Thyroid gland (tissue), 4 donors: Measurements from ENCODE around the gene GPR87. TPM values are rescaled to one million over a fixed set of nuclear protein-coding genes. Genes with fewer than 3 reads are reported as not detected.
A peak's percentile ranks its signal among the peaks of the same experiment; 100 is the strongest.

Experiments used
- DNase-seq, 2 donors: peaks; one replicate each; pipeline ENCODE4 v3.0.0-alpha.2; 2019
- H3K27ac ChIP-seq, 3 donors: fragments of 200-600 bp; sonication (generic); 1 replicate in 2 of 3; 2 replicates in 1 of 3; pipeline ENCODE4 v1.5.1; 2016 to 2019; ENCODE audit warnings: mild to moderate bottlenecking in 1 of 3, moderate library complexity in 1 of 3
- H3K27me3 ChIP-seq: fragments of 200-600 bp; sonication (generic); one replicate; pipeline ENCODE4 v1.5.1; 2019
- H3K36me3 ChIP-seq, 2 donors: fragments of 200-600 bp; sonication (generic); one replicate each; pipeline ENCODE4 v1.5.1; 2016 to 2019
- H3K4me1 ChIP-seq, 2 donors: fragments of 200-600 bp; sonication (generic); one replicate each; pipeline ENCODE4 v1.5.1; 2017 to 2019
- H3K4me3 ChIP-seq, 3 donors: fragments of 200-600 bp; sonication (generic); replicated peaks in 1 of 3; 1 replicate in 2 of 3; 2 replicates in 1 of 3; pipeline ENCODE4 v1.5.1; 2016; ENCODE audit warnings: mild to moderate bottlenecking in 1 of 3
- H3K9me3 ChIP-seq: fragments of 200-600 bp; sonication (generic); one replicate; pipeline ENCODE4 v1.5.1; 2017
- POLR2A ChIP-seq, 2 donors: fragments of 450-650 bp; IDR thresholded peaks; one replicate each; pipeline ENCODE4 v1.6.1; 2017; ENCODE audit warnings: antibody characterized with exemption in 2 of 2, mild to moderate bottlenecking in 2 of 2, moderate library complexity in 1 of 2
- WGBS, 2 donors: methylation state at CpG; one replicate each; pipeline ENCODE4 v1.1.5; 2017; 5-methylcytosine and 5-hydroxymethylcytosine counted together
- intact Hi-C: fragments of 100-400 bp; cut with DNase I; formaldehyde crosslinking; loops from one replicate; pipeline ENCODE4 v1.15.1; 2023
- total RNA-seq, 4 donors: library from RNA; depleted of rRNA; stranded (reverse); fragments of >200 nt; gene quantifications; one replicate each; pipeline ENCODE4 v1.2.3, GENCODE V29; 2016
- TF ChIP-seq, protein P1 (sequence below), 6 experiments: fragments of 200-600 bp in 3 of 6; fragments of 450-650 bp in 3 of 6; sonication (generic) in 3 of 6; IDR thresholded peaks; one replicate each; pipeline ENCODE4 v1.5.1; 2016 to 2019; ENCODE audit warnings: antibody characterized with exemption in 6 of 6, mild to moderate bottlenecking in 2 of 6, inconsistent platforms in 1 of 6, moderate library complexity in 1 of 6

Gene GPR87
- total RNA-seq, 4 donors from 2014 or later, result not detected

DNA sequence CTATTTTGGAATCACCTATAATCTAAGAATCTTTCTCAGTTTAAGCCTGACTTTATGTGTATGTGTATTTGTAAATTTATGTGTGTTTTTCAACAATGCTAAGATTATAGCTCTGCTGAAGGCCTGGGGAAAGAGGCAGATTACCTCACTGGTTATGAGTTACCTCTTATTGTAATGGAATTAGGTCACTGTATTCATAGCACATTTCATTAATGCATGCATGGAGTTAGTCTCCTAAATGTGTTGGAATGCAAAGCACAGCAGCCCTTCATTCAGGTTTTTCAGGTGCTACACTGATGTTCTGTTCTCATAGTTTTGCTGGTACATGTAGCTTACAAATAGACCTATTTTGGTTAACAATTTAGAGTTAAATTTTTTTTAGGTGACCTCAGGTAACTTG lies 9.5 kb downstream of the GPR87 start:
- Histone ChIP-seq H3K27me3 (no peaks in the 10 kb centered on the region), H3K4me1 (peaks cover 0 to 7% of the 10 kb centered on the region in 2 donors), H3K36me3 (no peaks in the 10 kb centered on the region), H3K27ac (no peak overlapping the region), H3K9me3 (no peaks in the 10 kb centered on the region), H3K4me3 (no peak overlapping the region)
- intact Hi-C loops, result no loop called here
- TF ChIP-seq POLR2A (IDR thresholded peaks at IDR 0.05), result no peak
- TF ChIP-seq, protein P1, sequence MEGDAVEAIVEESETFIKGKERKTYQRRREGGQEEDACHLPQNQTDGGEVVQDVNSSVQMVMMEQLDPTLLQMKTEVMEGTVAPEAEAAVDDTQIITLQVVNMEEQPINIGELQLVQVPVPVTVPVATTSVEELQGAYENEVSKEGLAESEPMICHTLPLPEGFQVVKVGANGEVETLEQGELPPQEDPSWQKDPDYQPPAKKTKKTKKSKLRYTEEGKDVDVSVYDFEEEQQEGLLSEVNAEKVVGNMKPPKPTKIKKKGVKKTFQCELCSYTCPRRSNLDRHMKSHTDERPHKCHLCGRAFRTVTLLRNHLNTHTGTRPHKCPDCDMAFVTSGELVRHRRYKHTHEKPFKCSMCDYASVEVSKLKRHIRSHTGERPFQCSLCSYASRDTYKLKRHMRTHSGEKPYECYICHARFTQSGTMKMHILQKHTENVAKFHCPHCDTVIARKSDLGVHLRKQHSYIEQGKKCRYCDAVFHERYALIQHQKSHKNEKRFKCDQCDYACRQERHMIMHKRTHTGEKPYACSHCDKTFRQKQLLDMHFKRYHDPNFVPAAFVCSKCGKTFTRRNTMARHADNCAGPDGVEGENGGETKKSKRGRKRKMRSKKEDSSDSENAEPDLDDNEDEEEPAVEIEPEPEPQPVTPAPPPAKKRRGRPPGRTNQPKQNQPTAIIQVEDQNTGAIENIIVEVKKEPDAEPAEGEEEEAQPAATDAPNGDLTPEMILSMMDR (IDR thresholded peaks at IDR 0.05), result no peak
- DNase-seq, result no peak

DNA sequence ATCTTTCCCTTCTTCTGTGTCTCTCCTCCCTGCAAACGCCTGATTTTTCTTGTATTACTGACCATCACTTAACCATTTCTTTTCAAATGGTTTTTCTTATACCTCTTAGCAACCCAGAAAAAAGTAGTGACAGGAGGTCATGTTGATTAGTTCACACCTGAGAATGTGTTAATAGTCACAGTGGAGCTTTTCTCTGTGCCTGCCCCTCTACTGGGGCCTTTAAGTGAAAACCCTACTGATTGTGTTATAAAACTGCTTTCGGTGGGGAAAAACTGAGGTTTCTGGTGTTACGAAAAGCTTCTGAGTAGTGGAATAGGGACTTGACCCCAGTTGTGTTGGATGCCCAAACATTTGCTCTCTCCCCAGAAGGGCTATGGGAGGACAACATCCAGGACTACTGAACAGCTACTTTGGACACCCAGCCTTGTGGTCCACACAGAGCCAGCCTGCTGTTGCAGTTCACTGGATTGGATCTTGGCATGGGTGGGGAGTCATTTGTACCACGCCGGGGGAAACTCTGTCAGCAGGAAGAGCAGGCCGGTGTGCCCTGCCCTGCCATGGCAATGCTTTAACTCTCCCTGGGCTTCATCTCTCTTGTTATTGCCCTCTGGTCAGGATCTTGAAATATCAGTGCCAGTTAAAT lies 10.3 kb downstream of the GPR87 start:
- Histone ChIP-seq H3K4me1 (peaks cover 0 to 7% of the 10 kb centered on the region in 2 donors), H3K36me3 (no peaks in the 10 kb centered on the region), H3K4me3 (no peak overlapping the region), H3K9me3 (no peaks in the 10 kb centered on the region), H3K27ac (no peak overlapping the region), H3K27me3 (no peaks in the 10 kb centered on the region)
- intact Hi-C loops, result no loop called here
- TF ChIP-seq POLR2A (IDR thresholded peaks at IDR 0.05), result no peak
- TF ChIP-seq, protein P1 (IDR thresholded peaks at IDR 0.05), result no peak
- 89 to 90% methylated on average over 6 of the region's 6 CpGs for WGBS, 2 donors
- DNase-seq, result no peak

DNA sequence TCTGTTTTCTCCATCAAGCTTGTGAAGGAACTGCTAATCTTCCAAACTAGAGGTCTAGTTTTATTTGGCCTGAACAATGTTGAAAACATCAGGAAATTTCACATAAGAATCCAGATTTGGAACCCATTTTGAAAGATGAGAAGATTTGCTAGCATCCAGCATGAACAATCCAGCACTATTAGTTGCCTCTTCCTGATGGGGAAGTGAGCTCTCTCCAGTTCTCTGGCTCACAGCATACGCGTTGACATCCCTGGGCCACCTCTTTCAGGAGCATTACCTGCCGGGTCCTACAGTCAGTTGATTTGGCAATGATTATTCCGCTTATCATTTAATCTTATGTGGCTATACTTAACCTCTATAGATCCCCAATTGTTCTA lies 10.9 kb downstream of the GPR87 start:
- no peak for DNase-seq
- no peak overlapping the region for H3K27ac ChIP-seq
- intact Hi-C loops, result no loop called here

DNA sequence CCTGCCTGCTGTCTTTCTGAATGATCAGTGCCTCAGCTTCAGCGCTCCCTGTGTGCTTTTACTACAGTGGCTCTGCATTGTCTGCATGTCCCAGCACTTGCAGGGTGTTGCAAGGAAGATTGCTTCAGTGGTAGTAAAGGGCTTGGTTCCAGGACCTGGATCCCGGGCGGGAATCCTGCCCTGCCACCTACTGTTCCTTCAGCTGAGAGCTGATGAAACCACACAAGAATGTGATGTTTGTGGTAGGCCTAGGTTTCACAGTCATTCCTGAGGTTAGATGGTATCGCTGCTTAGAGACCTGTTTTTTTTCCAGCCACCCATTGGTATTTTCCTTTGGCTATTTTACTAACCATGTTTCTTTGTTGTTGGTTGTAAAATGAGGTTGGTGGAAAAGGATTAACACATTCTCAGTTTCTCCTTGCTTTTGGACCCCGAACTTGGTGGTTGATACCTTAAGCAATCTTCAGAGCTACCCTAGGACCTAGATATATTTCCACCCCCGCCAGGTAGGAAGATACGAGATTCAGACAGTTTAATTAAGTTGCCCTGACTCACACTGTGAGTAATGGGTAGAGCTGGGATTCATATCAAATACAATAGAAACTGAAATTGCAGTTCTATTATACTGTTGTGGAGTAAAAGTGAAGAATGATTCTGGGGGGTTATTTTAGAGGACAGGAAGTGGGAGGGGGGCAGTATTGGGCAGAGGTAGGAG lies 11.4 kb downstream of the GPR87 start:
- no peak for TF ChIP-seq POLR2A (IDR thresholded peaks at IDR 0.05)
- TF ChIP-seq, protein P1 (IDR thresholded peaks at IDR 0.05), result peak in 1 of 6 experiments; percentile 24
- intact Hi-C loops, result no loop called here
- 59 to 65% methylated on average over 7 of the region's 7 CpGs for WGBS, 2 donors
- no peak overlapping the region for H3K4me3 ChIP-seq
- H3K9me3 ChIP-seq, result no peaks in the 10 kb centered on the region
- H3K27me3 ChIP-seq, result no peaks in the 10 kb centered on the region
- H3K36me3 ChIP-seq, result no peaks in the 10 kb centered on the region
- peak; percentile 58 to 61 for DNase-seq
- no peak overlapping the region for H3K27ac ChIP-seq
- peaks cover 0 to 7% of the 10 kb centered on the region in 2 donors for H3K4me1 ChIP-seq

More for the DNA sequence above, 10.9 kb downstream of the GPR87 start:
- no peaks in the 10 kb centered on the region for H3K36me3 ChIP-seq
- no peaks in the 10 kb centered on the region for H3K9me3 ChIP-seq
- TF ChIP-seq, protein P1 (IDR thresholded peaks at IDR 0.05), result no peak
- TF ChIP-seq POLR2A (IDR thresholded peaks at IDR 0.05), result no peak
- no peak overlapping the region for H3K4me3 ChIP-seq
- H3K27me3 ChIP-seq, result no peaks in the 10 kb centered on the region
- WGBS, 2 donors, result 95 to 96% methylated on average over 4 of the region's 4 CpGs
- H3K4me1 ChIP-seq, result peaks cover 0 to 7% of the 10 kb centered on the region in 2 donors

DNA sequence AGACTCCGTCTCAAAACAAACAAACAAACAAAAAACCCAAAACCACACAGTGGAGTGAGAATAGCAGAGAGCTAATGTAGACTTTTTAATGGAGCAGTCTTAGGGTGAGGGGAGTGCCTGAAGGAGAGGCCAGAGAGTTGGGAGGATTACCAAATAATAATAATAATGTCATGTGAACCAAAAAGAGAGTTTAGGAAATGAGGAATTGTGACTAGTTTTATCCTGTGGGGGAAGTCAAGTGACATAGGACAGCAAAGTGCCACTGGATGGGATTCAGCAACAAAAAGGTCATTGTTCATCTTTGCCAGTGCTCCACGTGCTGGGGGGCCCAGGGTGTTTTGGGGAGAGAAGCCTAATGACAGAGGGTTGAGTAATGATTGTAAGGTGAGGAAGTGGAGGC lies 12.9 kb downstream of the GPR87 start:
- intact Hi-C loops, result no loop called here
- TF ChIP-seq, protein P1 (IDR thresholded peaks at IDR 0.05), result no peak
- TF ChIP-seq POLR2A (IDR thresholded peaks at IDR 0.05), result no peak
- no peak for DNase-seq
- no peak overlapping the region for H3K4me3 ChIP-seq
- no peaks in the 10 kb centered on the region for H3K27me3 ChIP-seq
- H3K27ac ChIP-seq, result no peak overlapping the region
- H3K36me3 ChIP-seq, result no peaks in the 10 kb centered on the region
- 75 to 86% methylated on average over 2 of the region's 2 CpGs for WGBS, 2 donors
- peaks cover 0 to 7% of the 10 kb centered on the region in 2 donors for H3K4me1 ChIP-seq
- no peaks in the 10 kb centered on the region for H3K9me3 ChIP-seq
